Upper lobe of left lung (tissue), 4 donors: Measurements from ENCODE around the gene TNNT2.

Experiments
- CTCF ChIP-seq, 6 experiments: fragments of 450-650 bp in 4 of 6; fragments of 200-600 bp in 2 of 6; sonication (generic) in 2 of 6; IDR thresholded peaks; one replicate each; pipeline ENCODE4 v1.5.1; 2016 to 2019; ENCODE audit warnings: antibody characterized with exemption in 6 of 6
- EP300 ChIP-seq, 4 donors: sonication (generic); formaldehyde crosslinking; IDR thresholded peaks; one replicate each; pipeline ENCODE4 v1.5.1; 2017; ENCODE audit warnings: antibody characterized with exemption in 4 of 4, control low read depth in 2 of 4
- POLR2A ChIP-seq, 4 donors: fragments of 450-650 bp; IDR thresholded peaks; one replicate each; pipeline ENCODE4 v1.5.1; 2016 to 2017; ENCODE audit warnings: antibody characterized with exemption in 4 of 4, mild to moderate bottlenecking in 2 of 4

GRCh38 chr1:201379733-201380242 lies 2.3 kb upstream of the TNNT2 start:
- TF ChIP-seq CTCF (IDR thresholded peaks at IDR 0.05) (no peak), POLR2A (IDR thresholded peaks at IDR 0.05) (no peak), EP300 (IDR thresholded peaks at IDR 0.05) (no peak)
